HG02623 (cell line): ENCODE measurements around the gene FST.

Source experiments
- ATAC-seq: cut with Tn5 transposase; IDR thresholded peaks from one replicate; pipeline ENCODE4 v1.9.1; 2021; ENCODE audit warnings: moderate library complexity; ENCODE audit not compliant: unreplicated experiment

FST gene

GRCh38 chr5:53473633-53474032, 6.8 kb upstream of the FST start:
- ATAC-seq, result no peak

GRCh38 chr5:53475320-53475719, 5.1 kb upstream of the FST start:
- no peak for ATAC-seq

DNA sequence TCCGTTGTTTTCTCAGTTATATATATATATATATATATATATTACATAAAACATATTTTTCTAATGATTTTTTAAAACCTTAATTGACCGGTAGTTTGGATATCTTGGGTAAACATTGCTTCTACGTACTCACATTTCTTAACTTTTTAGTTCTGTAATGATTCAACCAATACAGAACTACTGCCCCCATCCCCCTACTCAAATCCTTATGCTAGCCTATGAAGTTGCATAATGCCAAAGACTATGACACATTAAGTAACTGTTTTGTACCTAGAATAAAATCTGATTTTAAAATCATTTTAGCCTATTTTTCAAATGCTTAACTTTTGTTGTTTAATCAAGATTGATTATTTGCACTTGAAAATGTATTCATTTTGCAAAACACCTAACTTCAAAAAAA, 4.4 kb upstream of the FST start:
- ATAC-seq, result no peak

GRCh38 chr5:53476531-53477480, 3.6 kb upstream of the FST start:
- ATAC-seq, result no peak

GRCh38 chr5:53478411-53479044, 1.9 kb upstream of the FST start:
- no peak for ATAC-seq

DNA sequence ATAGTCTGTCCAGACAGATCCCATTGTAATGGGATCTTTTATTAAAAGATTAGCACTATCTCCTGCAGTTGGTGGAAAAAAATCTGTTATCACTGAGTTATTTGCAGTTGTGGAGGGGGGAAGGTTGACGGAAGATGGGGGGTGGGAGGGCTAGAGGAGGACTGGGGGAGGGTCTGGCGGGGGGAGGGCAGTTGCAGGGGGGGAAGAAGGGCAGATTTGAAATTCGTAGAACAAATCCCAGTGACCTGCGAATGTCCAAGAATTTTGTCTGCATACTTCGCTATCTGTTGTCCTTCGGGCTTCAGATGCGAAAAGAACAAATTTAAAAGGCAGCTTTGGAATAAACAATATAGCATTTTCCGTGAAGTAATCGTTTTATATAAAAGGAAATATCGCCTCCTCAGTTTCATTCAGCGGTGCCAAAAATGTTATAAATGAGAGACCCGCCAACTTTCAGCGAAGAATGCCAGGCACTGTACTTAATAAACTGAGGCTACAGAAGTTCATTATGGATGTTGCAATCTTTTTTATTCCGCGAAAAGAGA, 1.3 kb upstream of the FST start:
- no peak for ATAC-seq

DNA sequence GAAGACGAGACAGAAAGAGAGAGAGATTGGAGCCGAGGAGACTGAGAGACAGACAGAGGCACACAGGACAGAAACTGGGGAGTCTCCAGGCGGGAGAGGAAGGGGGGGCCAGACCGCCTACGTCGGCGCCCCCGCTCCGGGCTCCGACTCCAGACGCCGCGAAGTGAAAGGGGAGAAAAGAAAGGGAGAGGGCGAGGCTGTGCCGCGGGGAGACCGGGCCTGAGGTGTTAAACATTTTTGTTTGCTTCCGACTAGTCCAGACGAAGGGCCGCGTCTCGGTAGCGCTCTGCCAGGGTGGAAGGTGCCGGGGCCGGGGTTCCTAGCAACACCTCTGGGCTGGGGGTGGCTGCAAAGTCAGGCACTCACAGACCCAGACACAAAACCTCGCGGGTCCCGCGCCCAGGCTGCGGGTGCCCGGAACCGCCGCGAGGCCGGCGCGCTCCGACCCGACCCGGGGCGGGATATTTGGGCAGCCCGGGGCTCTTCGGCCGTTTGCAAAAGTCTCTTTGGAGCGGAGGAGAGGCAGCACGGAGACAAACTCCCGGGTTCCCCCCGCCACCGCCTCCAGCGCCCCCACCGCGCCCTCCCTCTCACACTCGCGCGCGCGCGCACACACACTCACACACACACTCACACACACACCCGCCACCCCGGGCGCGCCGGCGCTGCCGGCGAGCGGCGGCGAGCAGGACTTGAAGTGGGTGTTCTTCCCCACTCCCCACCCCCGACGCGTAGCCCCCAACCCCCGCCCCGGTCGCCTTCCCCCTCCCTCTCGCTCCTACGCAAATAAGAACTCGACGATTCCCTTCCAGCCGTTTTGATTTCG, 626 bp upstream of the FST start:
- no peak for ATAC-seq

DNA sequence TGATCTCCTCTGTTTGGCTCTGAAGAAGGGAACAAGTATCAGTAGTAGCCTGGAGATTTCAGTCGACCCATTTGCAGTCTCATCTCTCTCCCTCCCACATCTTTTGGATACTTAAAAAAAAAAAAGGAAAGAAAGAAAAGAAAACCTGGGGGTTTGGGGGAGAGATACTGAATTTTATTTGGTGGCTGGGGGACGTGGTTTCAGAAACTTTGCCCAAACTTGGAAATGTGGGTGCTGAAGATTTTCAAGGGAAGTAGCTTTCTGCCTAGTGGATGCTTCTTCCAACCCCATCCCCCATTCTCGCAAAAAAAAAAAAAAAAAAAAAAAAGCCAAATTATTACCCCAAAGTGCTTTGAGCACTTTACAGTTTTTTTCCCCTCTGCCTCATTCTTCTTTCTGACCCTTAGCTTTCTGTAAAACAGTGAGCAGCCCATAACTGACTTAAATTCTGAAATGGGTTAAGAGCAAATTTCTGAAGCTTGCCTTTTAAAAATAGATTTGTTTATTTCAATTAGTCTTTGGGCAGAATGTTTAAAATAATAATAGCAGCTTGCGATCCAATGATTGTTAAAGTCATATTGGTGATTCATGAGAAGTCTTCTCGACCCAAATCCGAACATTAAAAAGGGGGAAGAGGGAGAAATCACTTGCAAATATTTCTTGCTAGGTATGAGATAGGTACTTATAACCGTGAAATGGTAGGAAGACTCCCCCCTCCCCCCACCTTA, 894 bp downstream of the FST start:
- ATAC-seq, result no peak

DNA sequence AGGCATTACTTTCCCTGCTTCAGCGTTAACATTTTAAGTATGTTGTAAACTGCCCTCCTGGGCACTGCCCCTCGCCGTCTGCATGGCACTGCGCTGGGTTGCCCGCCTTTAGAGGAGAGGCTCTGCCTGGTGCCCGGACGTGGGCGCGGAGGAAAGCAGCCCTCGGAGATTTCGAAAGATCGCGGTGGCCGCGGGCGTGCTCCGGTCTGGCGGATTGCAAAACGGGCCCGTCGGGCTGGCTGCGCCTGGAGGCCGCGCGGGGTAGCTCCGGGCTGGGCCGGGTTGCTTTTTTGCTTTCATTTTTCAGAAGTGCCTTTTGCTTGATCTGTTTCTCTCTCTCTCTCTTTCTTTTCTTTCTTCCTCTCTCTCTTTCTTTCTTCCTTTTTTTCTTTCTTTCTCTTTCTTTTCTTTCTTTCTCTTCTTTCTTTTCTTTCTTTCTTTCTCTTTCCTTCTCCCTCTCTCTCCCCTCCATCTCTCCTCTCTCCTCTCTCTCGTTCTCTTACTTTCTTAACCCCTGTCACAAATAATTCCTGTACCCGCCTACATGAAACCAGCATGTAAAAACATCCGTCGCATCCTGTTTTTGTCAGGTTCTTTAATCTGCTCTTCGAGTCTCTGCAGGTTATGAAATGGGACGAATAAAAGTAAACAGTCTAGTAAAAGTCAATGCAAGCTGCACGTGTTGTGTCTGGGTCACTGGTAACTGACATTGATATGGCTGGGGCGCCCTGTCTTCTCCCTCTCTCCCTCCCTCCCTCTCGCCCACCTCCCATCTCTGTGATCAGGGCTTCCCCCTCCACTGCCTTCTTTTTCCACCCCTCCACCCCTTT, 1.7 kb downstream of the FST start:
- peak; percentile 67 for ATAC-seq

DNA sequence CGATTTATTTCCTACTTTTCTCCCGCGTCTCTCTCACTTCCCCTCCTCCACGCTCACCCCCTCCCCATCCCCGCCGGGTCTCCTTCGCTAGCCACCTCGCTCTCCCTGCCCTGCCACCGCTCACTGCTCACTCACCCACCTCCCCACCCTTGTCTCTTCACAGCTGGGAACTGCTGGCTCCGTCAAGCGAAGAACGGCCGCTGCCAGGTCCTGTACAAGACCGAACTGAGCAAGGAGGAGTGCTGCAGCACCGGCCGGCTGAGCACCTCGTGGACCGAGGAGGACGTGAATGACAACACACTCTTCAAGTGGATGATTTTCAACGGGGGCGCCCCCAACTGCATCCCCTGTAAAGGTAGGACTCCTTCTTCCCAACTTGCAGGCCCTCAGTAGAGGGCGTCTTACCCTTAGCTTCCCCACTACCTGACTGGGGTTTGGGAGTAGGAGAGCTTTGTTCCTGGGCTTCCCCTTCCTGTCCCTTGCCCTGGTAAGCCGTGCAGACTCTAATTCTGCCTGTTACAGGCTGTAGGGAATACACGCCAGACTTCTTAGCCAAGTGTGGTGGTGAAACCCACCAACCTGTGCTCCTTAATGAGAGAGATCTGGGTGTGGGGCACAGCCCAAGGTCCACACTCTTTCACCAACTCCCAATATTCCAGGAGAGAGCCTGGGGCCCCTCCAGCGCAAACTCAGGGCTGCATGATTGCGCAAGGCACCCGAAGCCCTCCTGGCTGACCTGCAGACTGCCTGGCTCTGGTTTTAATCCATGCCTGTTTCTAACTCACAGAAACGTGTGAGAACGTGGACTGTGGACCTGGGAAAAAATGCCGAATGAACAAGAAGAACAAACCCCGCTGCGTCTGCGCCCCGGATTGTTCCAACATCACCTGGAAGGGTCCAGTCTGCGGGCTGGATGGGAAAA, 2.5 kb downstream of the FST start:
- no peak for ATAC-seq

GRCh38 chr5:53487436-53487835, 7.0 kb downstream of the FST start:
- ATAC-seq, result no peak

GRCh38 chr5:53488195-53488722, 7.8 kb downstream of the FST start:
- no peak for ATAC-seq

- ATAC-seq, result no peak
These were observed 10.3 kb downstream of the FST start for GRCh38 chr5:53490747-53491146.

DNA sequence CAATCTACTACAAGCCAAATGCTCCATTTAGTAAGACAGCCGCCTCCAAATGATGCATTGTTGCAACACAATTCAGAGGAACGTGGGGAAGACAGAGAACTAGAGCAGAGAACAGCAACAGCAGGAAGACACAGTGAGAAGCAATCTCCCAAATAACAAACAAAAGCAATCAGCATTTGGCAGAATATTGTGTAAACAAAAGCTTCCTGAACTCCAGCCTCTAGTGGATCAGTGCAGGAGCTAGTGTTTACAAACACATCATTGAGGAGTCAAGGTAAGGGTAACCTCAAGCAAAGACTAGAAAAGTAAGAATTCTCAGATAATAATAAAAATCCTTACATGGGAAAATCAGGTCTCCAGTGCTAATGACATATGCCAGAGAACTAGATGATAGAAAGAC, 20.6 kb downstream of the FST start:
- no peak for ATAC-seq

GRCh38 chr5:53503562-53504218, 23.3 kb downstream of the FST start:
- ATAC-seq, result no peak

DNA sequence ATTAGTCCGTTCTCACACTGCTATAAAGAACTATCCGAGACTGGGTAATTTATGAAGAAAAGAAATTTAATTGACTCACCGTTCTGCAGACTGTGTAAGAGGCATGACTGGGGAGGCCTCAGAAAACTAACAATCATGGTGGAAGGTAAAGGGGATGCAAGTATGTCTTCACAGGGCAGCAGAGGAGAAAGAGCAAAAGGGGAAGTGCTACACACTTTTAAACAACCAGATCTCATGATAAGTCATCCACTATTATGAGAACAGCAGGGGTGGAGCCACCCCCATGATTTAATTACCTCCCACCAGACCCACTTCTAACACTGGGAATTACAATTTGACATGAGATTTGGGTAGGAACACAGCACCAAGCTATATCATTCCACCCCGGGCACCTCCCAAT, 26.6 kb downstream of the FST start:
- no peak for ATAC-seq

GRCh38 chr5:53508125-53508524, 27.7 kb downstream of the FST start:
- no peak for ATAC-seq

DNA sequence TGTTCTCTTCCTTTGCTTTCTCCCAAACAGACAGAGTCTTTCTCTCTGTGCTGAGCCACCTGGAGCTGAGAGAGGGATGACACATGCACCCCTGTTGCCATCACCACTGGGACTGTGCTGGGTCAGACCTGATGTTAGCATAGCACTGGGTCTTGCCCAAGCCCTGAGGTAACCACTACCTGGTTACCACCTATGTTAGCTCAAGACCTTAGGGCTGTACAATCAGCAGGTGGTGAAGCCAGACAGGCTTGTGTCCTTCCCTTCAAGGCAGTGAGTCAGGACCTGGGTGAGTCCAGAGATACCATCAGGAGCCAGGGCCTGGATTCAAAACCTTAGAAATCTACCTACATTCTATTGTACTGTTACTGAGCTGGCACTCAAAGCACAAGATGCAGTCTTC, 32.1 kb downstream of the FST start:
- no peak for ATAC-seq
